ENCODE measurements around the gene SLC41A2. TPM values are rescaled to one million over a fixed set of nuclear protein-coding genes. Genes with fewer than 3 reads are reported as not detected.

The SLC41A2 gene, protein sequence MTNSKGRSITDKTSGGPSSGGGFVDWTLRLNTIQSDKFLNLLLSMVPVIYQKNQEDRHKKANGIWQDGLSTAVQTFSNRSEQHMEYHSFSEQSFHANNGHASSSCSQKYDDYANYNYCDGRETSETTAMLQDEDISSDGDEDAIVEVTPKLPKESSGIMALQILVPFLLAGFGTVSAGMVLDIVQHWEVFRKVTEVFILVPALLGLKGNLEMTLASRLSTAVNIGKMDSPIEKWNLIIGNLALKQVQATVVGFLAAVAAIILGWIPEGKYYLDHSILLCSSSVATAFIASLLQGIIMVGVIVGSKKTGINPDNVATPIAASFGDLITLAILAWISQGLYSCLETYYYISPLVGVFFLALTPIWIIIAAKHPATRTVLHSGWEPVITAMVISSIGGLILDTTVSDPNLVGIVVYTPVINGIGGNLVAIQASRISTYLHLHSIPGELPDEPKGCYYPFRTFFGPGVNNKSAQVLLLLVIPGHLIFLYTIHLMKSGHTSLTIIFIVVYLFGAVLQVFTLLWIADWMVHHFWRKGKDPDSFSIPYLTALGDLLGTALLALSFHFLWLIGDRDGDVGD
- 100 to 1,000 TPM in 1 of 3 donors, 10 to 100 TPM in 2; 63.2 to 106 (median 69.8) TPM for total RNA-seq
- long read RNA-seq, donor 1, partial matches to known transcripts, result 0 of 21 reads
- long read RNA-seq, donor 1, other reads (novel, unspliced or antisense), result 21 of 21 reads
- long read RNA-seq, donor 2, partial matches to known transcripts, result 0 of 14 reads
- long read RNA-seq, donor 2, other reads (novel, unspliced or antisense), result 14 of 14 reads

GRCh38 chr12:104958001-104958804, at the start of gene SLC41A2:
Gene SLC41A2, minus strand, starts transcription at chr12:104958290. Its CDS starts 29,763 bp downstream, at chr12:104928527.
- ATAC-seq, result peak; percentile 89

DNA sequence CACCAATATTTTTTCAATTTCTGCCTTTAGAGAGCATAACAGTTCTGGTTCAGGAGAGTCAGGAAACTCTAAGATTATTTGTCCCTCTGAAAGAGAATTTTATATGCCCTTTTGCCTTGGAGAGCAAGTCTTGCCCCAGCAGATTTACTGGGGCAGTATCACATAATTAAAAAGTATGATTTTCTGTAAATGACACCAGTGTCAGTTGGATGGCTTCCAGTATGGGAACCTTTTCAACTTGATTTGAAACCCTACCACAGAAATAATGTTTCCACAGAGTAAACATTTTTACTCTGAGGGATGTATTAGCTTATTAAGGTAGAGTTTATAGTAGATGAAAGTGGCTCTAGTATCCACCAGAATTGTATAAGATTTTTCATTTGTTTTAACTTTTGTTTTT, 43.4 kb upstream of the SLC41A2 start:
- ATAC-seq (no peak), DNase-seq (no peak)
- H3K4me3 ChIP-seq, result no peak overlapping the region
- intact Hi-C loops (cut with DNase I, micrococcal nuclease), result no loop called here
- no peak for TF ChIP-seq CTCF (IDR thresholded peaks at IDR 0.05)
- H3K36me3 ChIP-seq (ENCODE audit: low read depth), result no peaks in the 10 kb centered on the region
- H3K4me1 ChIP-seq (ENCODE audit: low read depth), result no peaks in the 10 kb centered on the region
- H3K9me3 ChIP-seq, result no peaks in the 10 kb centered on the region

More at GRCh38 chr12:104958001-104958804, at the start of gene SLC41A2:
- H3K9me3 ChIP-seq, result no peaks in the 10 kb centered on the region
- no peaks in the 10 kb centered on the region for H3K36me3 ChIP-seq (ENCODE audit: low read depth)
- intact Hi-C loops (cut with DNase I, micrococcal nuclease), result no loop called here
- peak within 1 kb of the TSS; percentile 68 for H3K4me3 ChIP-seq
- peaks cover 21% of the 10 kb centered on the region for H3K4me1 ChIP-seq (ENCODE audit: low read depth)
- TF ChIP-seq CTCF (IDR thresholded peaks at IDR 0.05), result peak; percentile 24
- peak; percentile 79 to 90 (median 88) for DNase-seq

DNA sequence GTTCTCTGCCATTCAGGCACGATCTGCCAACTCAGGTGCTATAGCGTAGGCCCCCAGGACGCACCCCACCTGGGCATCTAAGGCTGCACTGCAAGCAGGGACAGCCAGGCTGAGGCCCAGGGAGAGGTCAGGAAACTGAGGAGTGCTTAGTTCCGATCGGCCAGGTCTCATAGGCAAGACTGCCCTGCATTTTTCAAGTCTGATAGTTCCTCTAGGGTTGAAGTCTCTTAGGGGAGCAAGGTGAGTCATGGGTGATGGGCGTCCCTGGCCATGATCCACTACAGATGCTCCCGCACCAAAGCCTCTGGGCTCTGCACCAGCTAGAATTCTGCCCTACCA, 41.2 kb upstream of the SLC41A2 start:
- Histone ChIP-seq H3K9me3 (no peaks in the 10 kb centered on the region), H3K36me3 (ENCODE audit: low read depth) (peaks cover 6% of the 10 kb centered on the region), H3K4me1 (ENCODE audit: low read depth) (no peaks in the 10 kb centered on the region), H3K4me3 (no peak overlapping the region)
- TF ChIP-seq CTCF (IDR thresholded peaks at IDR 0.05), result no peak
- ATAC-seq, result peak; percentile 60
- DNase-seq, result no peak
- intact Hi-C loops (cut with DNase I, micrococcal nuclease), result no loop called here

- intact Hi-C loops (cut with DNase I, micrococcal nuclease), result no loop called here
- Histone ChIP-seq H3K4me1 (ENCODE audit: low read depth) (no peaks in the 10 kb centered on the region), H3K4me3 (no peak overlapping the region), H3K36me3 (ENCODE audit: low read depth) (peaks cover 6% of the 10 kb centered on the region), H3K9me3 (no peaks in the 10 kb centered on the region)
- no peak for TF ChIP-seq CTCF (IDR thresholded peaks at IDR 0.05)
- DNase-seq (peak; percentile 60 to 82 (median 76)), ATAC-seq (peak; percentile 93)
Measured at GRCh38 chr12:104998423-104999346, 40.6 kb upstream of the SLC41A2 start.
